H1 (cell line): Measurements from ENCODE around the gene RNASEH2C. TPM values are rescaled to one million over a fixed set of nuclear protein-coding genes. Genes with fewer than 3 reads are reported as not detected.

Experiments used
- CTCF ChIA-PET: fragments of 300-600 bp; sonication (Branson Sonifier 250); formaldehyde crosslinking; loops from one replicate; lab custom pipeline; 2021; ENCODE audit not compliant: partially characterized antibody; lab: Charles Lee
- POLR2A ChIA-PET: fragments of 300-600 bp; sonication (Branson Sonifier 250); formaldehyde crosslinking; loops from one replicate; lab custom pipeline; 2021; ENCODE audit warnings: inconsistent platforms; ENCODE audit not compliant: partially characterized antibody; lab: Charles Lee
- DNase-seq, 2 experiments: peaks; one replicate each; pipeline versions ENCODE4 v3.0.0 to v3.0.0-alpha.2; 2010 to 2022; ENCODE audit warnings: low spot score in 2 of 2, low read depth in 1 of 2, mixed read lengths in 1 of 2
- FAIRE-seq: peaks from 2 replicates; lab custom pipeline; 2011; peaks lifted over from hg19 to GRCh38; lab: Jason Lieb, UNC
- H2AFZ ChIP-seq: 2 replicates; pipeline ENCODE4 v1.8.1; 2012; ENCODE audit warnings: low read length, inconsistent platforms
- H2AK5ac ChIP-seq: 2 replicates; pipeline ENCODE4 v1.6.1; 2013; ENCODE audit warnings: low read depth, low read length
- H2BK120ac ChIP-seq: replicated peaks from 2 replicates; pipeline ENCODE3; 2013; ENCODE audit warnings: low read depth, low read length, inconsistent platforms
- H2BK12ac ChIP-seq: 2 replicates; pipeline ENCODE4 v1.6.1; 2013; ENCODE audit warnings: low read depth, low read length
- H2BK15ac ChIP-seq: 2 replicates; pipeline ENCODE4 v1.6.1; 2013; ENCODE audit warnings: low read length
- H2BK20ac ChIP-seq: 2 replicates; pipeline ENCODE4 v1.6.1; 2013; ENCODE audit warnings: low read length
- H2BK5ac ChIP-seq: 2 replicates; pipeline ENCODE4 v1.6.1; 2013; ENCODE audit warnings: low read depth, low read length
- H3K14ac ChIP-seq: 2 replicates; pipeline ENCODE4 v1.6.1; 2013; ENCODE audit warnings: inconsistent platforms; ENCODE audit not compliant: insufficient read length
- H3K18ac ChIP-seq: 2 replicates; pipeline ENCODE4 v1.6.1; 2013; ENCODE audit warnings: low read length; ENCODE audit errors: extremely low read depth
- H3K23ac ChIP-seq: 2 replicates; pipeline ENCODE4 v1.6.1; 2013; ENCODE audit warnings: inconsistent platforms; ENCODE audit not compliant: insufficient read length
- H3K23me2 ChIP-seq: 2 replicates; pipeline ENCODE4 v1.6.1; 2013; ENCODE audit warnings: low read depth, low read length
- H3K27ac ChIP-seq: 2 replicates; pipeline ENCODE4 v1.6.1; 2011; ENCODE audit warnings: low read depth, low read length, inconsistent platforms
- H3K27me3 ChIP-seq, 4 experiments: replicated peaks in 1 of 4; 1 replicate in 1 of 4; 2 replicates in 3 of 4; pipeline versions ENCODE4 v1.6.1 to v1.8.1; 2011 to 2013; ENCODE audit warnings: low read length in 3 of 4, mild to moderate bottlenecking in 3 of 4, inconsistent platforms in 2 of 4, mixed read lengths in 2 of 4, moderate library complexity in 1 of 4; ENCODE audit not compliant: control insufficient read depth in 3 of 4, insufficient read depth in 3 of 4; ENCODE audit errors: extremely low read depth in 1 of 4
- H3K36me3 ChIP-seq, 4 experiments: 2 replicates each; pipeline versions ENCODE4 v1.6.1 to v1.8.1; 2011 to 2013; ENCODE audit warnings: mild to moderate bottlenecking in 4 of 4, low read length in 3 of 4, moderate library complexity in 2 of 4, control low read depth in 1 of 4, inconsistent platforms in 1 of 4; ENCODE audit not compliant: insufficient read depth in 4 of 4, control insufficient read depth in 2 of 4
- H3K4ac ChIP-seq: replicated peaks from 2 replicates; pipeline ENCODE3; 2013; ENCODE audit warnings: low read length, low read depth, mixed read lengths, inconsistent platforms; ENCODE audit not compliant: insufficient read length
- H3K4me1 ChIP-seq, 4 experiments: replicated peaks in 1 of 4; 1 replicate in 1 of 4; 2 replicates in 3 of 4; pipeline versions ENCODE4 v1.6.1 to v1.8.1; 2011 to 2013; ENCODE audit warnings: low read length in 3 of 4, inconsistent platforms in 2 of 4, mixed read lengths in 1 of 4; ENCODE audit not compliant: insufficient read depth in 4 of 4, control insufficient read depth in 3 of 4
- H3K4me2 ChIP-seq, 2 experiments: 2 replicates each; pipeline versions ENCODE4 v1.6.1 to v1.8.1; 2011 to 2013; ENCODE audit warnings: low read depth in 2 of 2, low read length in 2 of 2, control low read depth in 1 of 2, inconsistent platforms in 1 of 2, mild to moderate bottlenecking in 1 of 2; ENCODE audit not compliant: insufficient read depth in 1 of 2
- H3K4me3 ChIP-seq, 4 experiments: fragments of 200-600, 300-600 bp in 1 of 4; sonication (generic), shearing (Covaris generic), sonication (Bioruptor Twin) in 1 of 4; 2 replicates each; pipeline versions ENCODE4 v1.5.1 to v1.8.1; 2011 to 2016; ENCODE audit warnings: low read length in 4 of 4, low read depth in 3 of 4, control low read depth in 2 of 4, inconsistent platforms in 2 of 4, mild to moderate bottlenecking in 2 of 4, mixed read lengths in 1 of 4, moderate library complexity in 1 of 4; ENCODE audit not compliant: insufficient read depth in 2 of 4; ENCODE audit errors: extremely low read depth in 1 of 4
- H3K56ac ChIP-seq: replicated peaks from 2 replicates; pipeline ENCODE3; 2013; ENCODE audit warnings: low read depth, mild to moderate bottlenecking, mixed read lengths, low read length, inconsistent platforms; ENCODE audit not compliant: insufficient read length
- H3K79me1 ChIP-seq: 2 replicates; pipeline ENCODE4 v1.6.1; 2013; ENCODE audit warnings: low read depth, low read length, control low read depth
- H3K79me2 ChIP-seq, 2 experiments: 2 replicates each; pipeline versions ENCODE4 v1.6.1 to v1.8.1; 2012 to 2013; ENCODE audit warnings: low read length in 2 of 2, mild to moderate bottlenecking in 2 of 2, inconsistent platforms in 1 of 2; ENCODE audit not compliant: insufficient read depth in 2 of 2, control insufficient read depth in 1 of 2
- H3K9ac ChIP-seq, 4 experiments: replicated peaks in 1 of 4; 1 replicate in 1 of 4; 2 replicates in 3 of 4; pipeline versions ENCODE4 v1.6.1 to v1.8.1; 2011 to 2013; ENCODE audit warnings: low read depth in 3 of 4, low read length in 3 of 4, control low read depth in 2 of 4, mild to moderate bottlenecking in 2 of 4, moderate library complexity in 2 of 4, inconsistent platforms in 1 of 4; ENCODE audit errors: extremely low read depth in 1 of 4
- H3K9me3 ChIP-seq, 2 experiments: 2 replicates each; pipeline versions ENCODE4 v1.6.1 to v1.8.1; 2012 to 2013; ENCODE audit warnings: mild to moderate bottlenecking in 2 of 2, moderate library complexity in 2 of 2, control low read depth in 1 of 2, inconsistent platforms in 1 of 2, low read depth in 1 of 2, low read length in 1 of 2, mixed read lengths in 1 of 2; ENCODE audit not compliant: insufficient read depth in 2 of 2
- H4K20me1 ChIP-seq, 2 experiments: replicated peaks in 1 of 2; 2 replicates each; pipeline versions ENCODE3 to v1.8.1; 2011 to 2013; ENCODE audit warnings: inconsistent platforms in 2 of 2, low read length in 2 of 2, mild to moderate bottlenecking in 1 of 2; ENCODE audit not compliant: insufficient read depth in 2 of 2, control insufficient read depth in 1 of 2
- H4K5ac ChIP-seq: 2 replicates; pipeline ENCODE4 v1.6.1; 2013; ENCODE audit warnings: low read length, low read depth, mixed read lengths, inconsistent platforms; ENCODE audit not compliant: insufficient read length
- H4K8ac ChIP-seq: 2 replicates; pipeline ENCODE4 v1.8.0; 2013; ENCODE audit warnings: mild to moderate bottlenecking, moderate library complexity, low read length, inconsistent platforms; ENCODE audit not compliant: insufficient read depth; ENCODE audit errors: extremely low read depth
- H4K91ac ChIP-seq: replicated peaks from 2 replicates; pipeline ENCODE3; 2013; ENCODE audit warnings: low read length, mixed read lengths, inconsistent platforms; ENCODE audit not compliant: insufficient read length
- ASH2L ChIP-seq: fragments of 200-600, 300-600 bp; sonication (generic); IDR thresholded peaks from one replicate; pipeline ENCODE4 v1.7.1; 2017; ENCODE audit warnings: low read length
- CHD1 ChIP-seq: IDR thresholded peaks from 2 replicates; pipeline ENCODE4 v1.6.1; 2012; ENCODE audit warnings: low read depth, low read length, improper control_type of control experiment
- KDM4A ChIP-seq: IDR thresholded peaks from one replicate; pipeline ENCODE4 v1.7.1; 2012; ENCODE audit warnings: low read depth, mild to moderate bottlenecking, moderate library complexity, low read length, inconsistent platforms; ENCODE audit not compliant: severe bottlenecking
- KDM5A ChIP-seq: fragments of 200-600 bp; IDR thresholded peaks from 2 replicates; pipeline ENCODE4 v1.7.1; 2012; ENCODE audit warnings: mild to moderate bottlenecking, low read length, inconsistent platforms, mixed read lengths
- NANOG ChIP-seq: IDR thresholded peaks from 2 replicates; pipeline ENCODE4 v1.6.1; 2011; ENCODE audit warnings: low read length, low read depth, mild to moderate bottlenecking, inconsistent platforms; ENCODE audit not compliant: insufficient read depth, poor library complexity, severe bottlenecking
- NRF1 ChIP-seq: IDR thresholded peaks from 2 replicates; pipeline ENCODE4 v1.6.1; 2011; ENCODE audit warnings: mild to moderate bottlenecking, low read depth, low read length, improper control_type of control experiment
- RAD21 ChIP-seq, 2 experiments: IDR thresholded peaks in 1 of 2; conservative IDR thresholded peaks in 1 of 2; 2 replicates each; pipeline ENCODE4 v1.6.1; 2011; ENCODE audit warnings: low read depth in 2 of 2, low read length in 2 of 2, improper control_type of control experiment in 1 of 2, inconsistent platforms in 1 of 2, mild to moderate bottlenecking in 1 of 2, moderate library complexity in 1 of 2
- SP4 ChIP-seq: IDR thresholded peaks from 2 replicates; pipeline ENCODE4 v1.6.1; 2012; ENCODE audit warnings: low read length, inconsistent platforms
- WGBS, 2 experiments: shearing (Covaris generic) in 1 of 2; methylation state at CpG; one replicate each; pipeline versions ENCODE4 v1.1.6 to v1.1.7; 2013 to 2015; ENCODE audit warnings: low lambda C conversion rate in 2 of 2, mixed read lengths in 2 of 2, inconsistent platforms in 1 of 2, low coverage in 1 of 2, missing lambda C conversion rate in 1 of 2; ENCODE audit not compliant: insufficient replicate concordance in 2 of 2, insufficient coverage in 1 of 2, insufficient read length in 1 of 2; ENCODE audit errors: extremely low coverage in 1 of 2, missing lambda C conversion rate in 1 of 2; 5-methylcytosine and 5-hydroxymethylcytosine counted together
- polyA plus RNA-seq, 7 experiments: library from polyadenylated mRNA; depleted of rRNA in 3 of 7; stranded (reverse) in 5 of 7; unstranded in 2 of 7; fragments of >200 nt in 5 of 7; fragments of 200-250 nt in 2 of 7; gene quantifications; 1 replicate in 5 of 7; 2 replicates in 1 of 7; 4 replicates in 1 of 7; pipeline versions ENCODE4 v1.2.1 to v1.2.3, GENCODE V29; 2011 to 2013; ENCODE audit warnings: missing spikeins in 2 of 7, mixed read lengths in 2 of 7
- total RNA-seq: library from RNA; stranded (reverse); fragmentation: NEBNext Ultra II Directional; extraction: Animal tissue kit (Norgen Biotek cat#: 25700); gene quantifications from 2 replicates; pipeline ENCODE4 v1.2.1, GENCODE V29; 2021

RNASEH2C gene
- total and polyA plus RNA-seq, 2 of the 8 experiments (the other 6 are each of a cell fraction or from before 2014, with no cell fraction given): 40.2 to 60.3 TPM

DNA sequence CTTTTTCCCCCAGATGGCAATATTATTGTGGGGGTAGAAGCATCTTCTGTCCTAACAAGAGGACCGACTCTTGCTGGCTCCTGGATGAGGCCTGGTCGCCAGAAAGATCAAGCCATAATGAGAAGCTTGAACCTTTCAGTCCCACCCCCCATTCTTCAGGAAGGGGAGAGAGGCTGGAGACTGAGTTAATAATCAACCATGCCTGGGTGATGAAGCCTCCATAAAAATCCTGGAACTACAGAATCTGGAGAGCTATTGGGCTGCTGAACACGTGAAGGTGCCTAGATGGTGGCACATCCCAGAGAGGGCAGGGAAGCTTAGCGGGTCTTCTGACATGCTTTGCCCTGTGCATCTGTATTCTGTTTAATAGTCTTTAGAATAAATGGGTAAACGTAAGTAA, 43.8 kb upstream of the RNASEH2C start:
- Histone ChIP-seq H2BK12ac (no peak overlapping the region), H3K4me3 (no peak overlapping the region), H3K4me1 (no peaks in the 10 kb centered on the region), H3K23ac (no peak overlapping the region), H4K8ac (no peak overlapping the region), H3K79me2 (no peaks in the 10 kb centered on the region), H3K4me2 (no peak overlapping the region), H3K4ac (no peak overlapping the region), H4K5ac (no peak overlapping the region), H2BK5ac (no peak overlapping the region), H3K56ac (no peak overlapping the region), H3K18ac (no peak overlapping the region), H2BK20ac (no peak overlapping the region), H3K9me3 (peaks cover 0 to 10% of the 10 kb centered on the region in 2 experiments; a peak in 2 of 4 replicates), H2AK5ac (no peak overlapping the region), H2BK120ac (no peak overlapping the region), H3K27me3 (no peaks in the 10 kb centered on the region), H4K91ac (no peak overlapping the region), H3K36me3 (no peaks in the 10 kb centered on the region), H2AFZ (no peak overlapping the region), H3K9ac (no peak overlapping the region), H3K14ac (no peak overlapping the region), H4K20me1 (no peaks in the 10 kb centered on the region), H3K79me1 (no peaks in the 10 kb centered on the region), H3K27ac (no peak overlapping the region), H2BK15ac (no peak overlapping the region), H3K23me2 (no peaks in the 10 kb centered on the region)
- DNase-seq (no peak), FAIRE-seq (no peak)
- no peak for TF ChIP-seq RAD21 (IDR thresholded peaks at IDR 0.05 in 1 of 2, conservative IDR thresholded peaks at IDR 0.05 in 1 of 2; ENCODE audit: low read depth in 2 of 2, low read length in 2 of 2)
- TF ChIP-seq SP4: no peak
- TF ChIP-seq NRF1: no peak
- no peak for TF ChIP-seq NANOG
- TF ChIP-seq KDM4A: no peak
- no peak for TF ChIP-seq KDM5A
- TF ChIP-seq CHD1: no peak
- no peak for TF ChIP-seq ASH2L
- ChIA-PET CTCF (interaction anchor here (2.2 kb wide), 1 partner anchor 15 kb away, joined by 7 read pairs; no protein-coding TSS in a partner anchor), POLR2A (interaction anchor here (1.1 kb wide), 1 partner anchor 21 kb away, joined by 3 read pairs; no protein-coding TSS in a partner anchor)
- 61% methylated on average over 5 of the region's 5 CpGs; no CpG with 5 or more reads in 1 of the 2 experiments for WGBS, 2 experiments
